OCI-LY1 (cell line): ENCODE measurements around the gene ABLIM2.

Experiments used
- CTCF ChIP-seq: fragments of 200-600 bp; sonication (generic), shearing (Covaris generic); IDR thresholded peaks from 2 replicates; pipeline ENCODE4 v1.5.1; 2017; ENCODE audit warnings: mild to moderate bottlenecking, antibody characterized with exemption, low read length, moderate library complexity, mixed read lengths
- EZH2 ChIP-seq: fragments of 200-600 bp; sonication (generic), shearing (Covaris generic); IDR thresholded peaks from 2 replicates; pipeline ENCODE4 v1.8.0; 2017; ENCODE audit warnings: borderline replicate concordance, mixed run types, mild to moderate bottlenecking, antibody characterized with exemption, low read length, moderate library complexity, mixed read lengths

GRCh38 chr4:7956270-7956808 is 202.3 kb downstream of the ABLIM2 start:
- TF ChIP-seq CTCF: no peak
- no peak for TF ChIP-seq EZH2
